ENCODE results near the gene EGFR.

DNA sequence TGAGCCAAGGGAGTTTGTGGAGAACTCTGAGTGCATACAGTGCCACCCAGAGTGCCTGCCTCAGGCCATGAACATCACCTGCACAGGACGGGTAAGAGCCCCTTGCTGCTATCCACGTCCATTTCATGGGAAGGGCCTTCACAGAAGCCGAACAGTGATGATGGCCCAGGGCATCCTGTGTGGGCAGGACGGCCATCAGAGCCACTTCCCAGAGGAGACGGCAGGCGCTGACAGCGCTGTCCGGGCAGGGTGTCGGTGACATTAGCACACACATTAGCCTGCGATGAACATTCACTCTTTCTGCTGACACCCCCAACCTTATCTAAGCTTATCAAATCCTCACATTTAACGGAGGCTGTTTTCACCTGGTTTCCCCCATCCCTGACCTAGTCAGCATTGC, 144.9 kb downstream of the EGFR start:
- TF ChIP-seq, protein P1, sequence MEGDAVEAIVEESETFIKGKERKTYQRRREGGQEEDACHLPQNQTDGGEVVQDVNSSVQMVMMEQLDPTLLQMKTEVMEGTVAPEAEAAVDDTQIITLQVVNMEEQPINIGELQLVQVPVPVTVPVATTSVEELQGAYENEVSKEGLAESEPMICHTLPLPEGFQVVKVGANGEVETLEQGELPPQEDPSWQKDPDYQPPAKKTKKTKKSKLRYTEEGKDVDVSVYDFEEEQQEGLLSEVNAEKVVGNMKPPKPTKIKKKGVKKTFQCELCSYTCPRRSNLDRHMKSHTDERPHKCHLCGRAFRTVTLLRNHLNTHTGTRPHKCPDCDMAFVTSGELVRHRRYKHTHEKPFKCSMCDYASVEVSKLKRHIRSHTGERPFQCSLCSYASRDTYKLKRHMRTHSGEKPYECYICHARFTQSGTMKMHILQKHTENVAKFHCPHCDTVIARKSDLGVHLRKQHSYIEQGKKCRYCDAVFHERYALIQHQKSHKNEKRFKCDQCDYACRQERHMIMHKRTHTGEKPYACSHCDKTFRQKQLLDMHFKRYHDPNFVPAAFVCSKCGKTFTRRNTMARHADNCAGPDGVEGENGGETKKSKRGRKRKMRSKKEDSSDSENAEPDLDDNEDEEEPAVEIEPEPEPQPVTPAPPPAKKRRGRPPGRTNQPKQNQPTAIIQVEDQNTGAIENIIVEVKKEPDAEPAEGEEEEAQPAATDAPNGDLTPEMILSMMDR (IDR thresholded peaks at IDR 0.05) = no peak
- TF ChIP-seq POLR2A (IDR thresholded peaks at IDR 0.05) = no peak
